ENCODE data around the gene RING1.
A peak's percentile ranks its signal among the peaks of the same experiment; 100 is the strongest.

Gene RING1

GRCh38 chr6:33172688-33173534 is 35.4 kb upstream of the RING1 start:
- peak; percentile 28 for DNase-seq

- DNase-seq: no peak
These were observed 34.6 kb upstream of the RING1 start for GRCh38 chr6:33173535-33174180.

GRCh38 chr6:33174784-33175183 is 33.5 kb upstream of the RING1 start:
- DNase-seq: peak; percentile 21

GRCh38 chr6:33175436-33176069 is 32.7 kb upstream of the RING1 start:
- no peak for DNase-seq

- no peak for DNase-seq
These were observed 31.4 kb upstream of the RING1 start for GRCh38 chr6:33176906-33177305.

- no peak for DNase-seq
These were observed 30.5 kb upstream of the RING1 start for GRCh38 chr6:33177552-33178446.

GRCh38 chr6:33178755-33179475 is 29.4 kb upstream of the RING1 start:
- no peak for DNase-seq

- no peak for DNase-seq
These were observed 27.2 kb upstream of the RING1 start for GRCh38 chr6:33181141-33181540.

- DNase-seq: no peak
These were observed 25.1 kb upstream of the RING1 start for GRCh38 chr6:33183071-33183683.

- no peak for DNase-seq
These were observed 23.1 kb upstream of the RING1 start for GRCh38 chr6:33185190-33185589.

GRCh38 chr6:33185654-33186187 is 22.6 kb upstream of the RING1 start:
- DNase-seq: no peak

- no peak for DNase-seq
These were observed 20.5 kb upstream of the RING1 start for GRCh38 chr6:33187809-33188208.

- no peak for DNase-seq
These were observed 19.1 kb upstream of the RING1 start for GRCh38 chr6:33189164-33189563.

GRCh38 chr6:33189625-33190448 is 18.5 kb upstream of the RING1 start:
- no peak for DNase-seq

- no peak for DNase-seq
These were observed 17.7 kb upstream of the RING1 start for GRCh38 chr6:33190504-33191107.

- DNase-seq: peak; percentile 65
These were observed 16.8 kb upstream of the RING1 start for GRCh38 chr6:33191383-33192104.

- DNase-seq: no peak
These were observed 16.1 kb upstream of the RING1 start, which contains the start of gene COL11A2 for GRCh38 chr6:33192105-33192646. COL11A2 (minus strand) TSS chr6:33192467; CDS start chr6:33192240, 227 bp downstream.

- DNase-seq: no peak
These were observed 15.4 kb upstream of the RING1 start for GRCh38 chr6:33192671-33193602.

Measured in RPMI8226 (cell line).